Adipose tissue (tissue), 3 donors: ENCODE data around the gene SH3RF3. TPM values are rescaled to one million over a fixed set of nuclear protein-coding genes. Genes with fewer than 3 reads are reported as not detected.

Experiments
- H3K27ac ChIP-seq: one replicate; pipeline ENCODE4 v1.5.1; 2013; ENCODE audit warnings: low read depth, low read length
- WGBS, 3 donors: extraction: QIAGEN DNeasy Blood & Tissue Kit; methylation state at CpG; one replicate each; pipeline ENCODE4 v1.1.7; 2013; 5-methylcytosine and 5-hydroxymethylcytosine counted together
- polyA plus RNA-seq, 3 donors: library from polyadenylated mRNA; stranded (reverse); fragments of 200-250 nt; gene quantifications; one replicate each; pipeline ENCODE4 v1.2.3, GENCODE V29; 2013
- donor health status: healthy with polysubstance abuse.
- donor health status: Bipolar disorder and iron deficiency.
- donor health status: healthy.

Gene SH3RF3
- polyA plus RNA-seq, 3 donors: 1.2 to 6.5 (median 5.4) TPM

- no peak overlapping the region for H3K27ac ChIP-seq
- WGBS, 3 donors: 94% methylated on average over 9 of the region's 9 CpGs
These were observed 57.7 kb downstream of the SH3RF3 start for GRCh38 chr2:109186656-109187250.

GRCh38 chr2:109187711-109188495 is 58.9 kb downstream of the SH3RF3 start:
- no peak overlapping the region for H3K27ac ChIP-seq
- 73 to 90% (median 85%) methylated on average over 19 of the region's 19 CpGs for WGBS, 3 donors

GRCh38 chr2:109188496-109188890 is 59.5 kb downstream of the SH3RF3 start:
- 53 to 88% (median 88%) methylated on average over 14 of the region's 14 CpGs for WGBS, 3 donors
- H3K27ac ChIP-seq: no peak overlapping the region

- no peak overlapping the region for H3K27ac ChIP-seq
- 73 to 95% (median 93%) methylated on average over 4 of the region's 4 CpGs for WGBS, 3 donors
These were observed 59.9 kb downstream of the SH3RF3 start for GRCh38 chr2:109188898-109189297.

- H3K27ac ChIP-seq: no peak overlapping the region
- 76 to 95% (median 93%) methylated on average over 5 of the region's 5 CpGs for WGBS, 3 donors
These were observed 60.7 kb downstream of the SH3RF3 start for GRCh38 chr2:109189751-109190150.

- WGBS, 3 donors: 87 to 88% (median 88%) methylated on average over 17 of the region's 17 CpGs
- H3K27ac ChIP-seq: no peak overlapping the region
These were observed 65.0 kb downstream of the SH3RF3 start for GRCh38 chr2:109193807-109194619.

- WGBS, 3 donors: 82 to 88% (median 84%) methylated on average over 2 of the region's 2 CpGs
- no peak overlapping the region for H3K27ac ChIP-seq
These were observed 65.6 kb downstream of the SH3RF3 start for GRCh38 chr2:109194620-109194937.

GRCh38 chr2:109195193-109196045 is 66.4 kb downstream of the SH3RF3 start:
- no peak overlapping the region for H3K27ac ChIP-seq
- WGBS, 3 donors: 60 to 76% (median 65%) methylated on average over 19 of the region's 19 CpGs

GRCh38 chr2:109196081-109196875 is 67.3 kb downstream of the SH3RF3 start:
- H3K27ac ChIP-seq: no peak overlapping the region
- WGBS, 3 donors: 91 to 94% (median 93%) methylated on average over 19 of the region's 19 CpGs

GRCh38 chr2:109197491-109198418 is 68.8 kb downstream of the SH3RF3 start:
- 83 to 91% (median 89%) methylated on average over 6 of the region's 6 CpGs for WGBS, 3 donors
- no peak overlapping the region for H3K27ac ChIP-seq

GRCh38 chr2:109199790-109200189 is 70.8 kb downstream of the SH3RF3 start:
- no peak overlapping the region for H3K27ac ChIP-seq
- 93 to 97% (median 94%) methylated on average over 4 of the region's 4 CpGs for WGBS, 3 donors

- 80 to 91% (median 86%) methylated on average over 14 of the region's 14 CpGs for WGBS, 3 donors
- no peak overlapping the region for H3K27ac ChIP-seq
These were observed 71.8 kb downstream of the SH3RF3 start for GRCh38 chr2:109200616-109201464.

GRCh38 chr2:109201465-109202327 is 72.7 kb downstream of the SH3RF3 start:
- H3K27ac ChIP-seq: no peak overlapping the region
- 71 to 84% (median 77%) methylated on average over 21 of the region's 21 CpGs for WGBS, 3 donors

- no peak overlapping the region for H3K27ac ChIP-seq
- WGBS, 3 donors: 88 to 95% (median 88%) methylated on average over 9 of the region's 9 CpGs
These were observed 73.5 kb downstream of the SH3RF3 start for GRCh38 chr2:109202486-109202885.
